ENCODE results near the gene PSEN2. TPM values are rescaled to one million over a fixed set of nuclear protein-coding genes. Genes with fewer than 3 reads are reported as not detected.

The PSEN2 gene
- total RNA-seq, 2 experiments from 2014 or later, result 2.5 to 6.2 TPM

DNA sequence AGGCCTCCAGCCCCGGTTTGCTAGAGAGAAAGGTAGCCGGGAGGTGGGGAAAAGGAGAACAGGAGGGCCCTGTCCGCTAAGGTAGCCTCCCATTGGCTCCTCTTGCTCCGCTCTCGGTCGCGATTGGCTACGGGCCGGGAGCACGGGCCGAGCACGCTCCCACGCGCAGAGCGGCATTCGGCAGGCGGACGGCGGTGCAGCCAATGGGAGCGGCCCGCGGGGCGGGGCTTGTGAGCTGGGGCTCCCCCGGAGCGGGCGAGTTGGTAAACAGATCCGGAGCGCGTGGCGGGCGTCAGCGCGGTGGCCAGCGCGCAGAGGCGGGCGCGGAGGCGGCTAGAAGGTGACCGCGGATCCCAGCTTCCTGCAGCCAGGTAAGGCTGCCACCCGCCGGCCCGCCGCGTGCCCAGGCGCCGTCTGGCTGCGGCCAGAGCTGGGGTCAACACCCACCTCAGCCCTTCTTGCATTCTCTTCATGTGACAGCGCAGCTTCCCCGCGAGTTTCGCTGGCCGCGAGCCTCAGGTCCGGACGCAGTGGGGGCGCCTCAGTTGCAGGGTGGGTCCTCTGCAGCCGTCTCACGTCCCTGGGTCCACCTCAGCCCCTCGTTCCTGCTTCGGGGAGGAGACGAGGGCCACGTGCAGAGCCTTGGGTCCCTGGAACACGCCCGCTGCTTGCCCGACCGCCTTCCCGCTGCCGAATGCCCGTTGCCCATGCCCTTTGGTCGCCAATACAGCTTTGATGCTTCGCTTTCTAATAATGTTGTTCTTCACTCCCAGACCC is 69.8 kb downstream of the PSEN2 start, which contains the start of gene COQ8A:
COQ8A (plus strand) TSS at position 266 of the 777 bp plus-strand sequence. CDS start 21,092 bp downstream, outside the sequence.
- POLR2A ChIA-PET, result interaction anchor here (1.0 to 2.6 kb wide), 7 partner anchors 28 to 79 kb away, joined by 3 to 9 read pairs (median 3); no protein-coding TSS in a partner anchor
- ATAC-seq, result peak; percentile 96
- peak; percentile 98 for DNase-seq
- CTCF ChIA-PET, result interaction anchor here (0.8 to 1.2 kb wide), 4 partner anchors 28 to 314 kb away, joined by 3 read pairs; no protein-coding TSS in a partner anchor
- Mint-ChIP-seq H3K27ac (peak within 1 kb of the TSS; percentile 93), H3K4me3 (peak within 1 kb of the TSS; percentile 86), H3K9me3 (peaks cover 6% of the 10 kb centered on the region), H3K27me3 (no peaks in the 10 kb centered on the region), H3K4me1 (ENCODE audit: low read depth) (peaks cover 50% of the 10 kb centered on the region), H3K36me3 (ENCODE audit: low read depth) (no peaks in the 10 kb centered on the region)
- TF ChIP-seq, protein P1, sequence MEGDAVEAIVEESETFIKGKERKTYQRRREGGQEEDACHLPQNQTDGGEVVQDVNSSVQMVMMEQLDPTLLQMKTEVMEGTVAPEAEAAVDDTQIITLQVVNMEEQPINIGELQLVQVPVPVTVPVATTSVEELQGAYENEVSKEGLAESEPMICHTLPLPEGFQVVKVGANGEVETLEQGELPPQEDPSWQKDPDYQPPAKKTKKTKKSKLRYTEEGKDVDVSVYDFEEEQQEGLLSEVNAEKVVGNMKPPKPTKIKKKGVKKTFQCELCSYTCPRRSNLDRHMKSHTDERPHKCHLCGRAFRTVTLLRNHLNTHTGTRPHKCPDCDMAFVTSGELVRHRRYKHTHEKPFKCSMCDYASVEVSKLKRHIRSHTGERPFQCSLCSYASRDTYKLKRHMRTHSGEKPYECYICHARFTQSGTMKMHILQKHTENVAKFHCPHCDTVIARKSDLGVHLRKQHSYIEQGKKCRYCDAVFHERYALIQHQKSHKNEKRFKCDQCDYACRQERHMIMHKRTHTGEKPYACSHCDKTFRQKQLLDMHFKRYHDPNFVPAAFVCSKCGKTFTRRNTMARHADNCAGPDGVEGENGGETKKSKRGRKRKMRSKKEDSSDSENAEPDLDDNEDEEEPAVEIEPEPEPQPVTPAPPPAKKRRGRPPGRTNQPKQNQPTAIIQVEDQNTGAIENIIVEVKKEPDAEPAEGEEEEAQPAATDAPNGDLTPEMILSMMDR (IDR thresholded peaks at IDR 0.05), result no peak
- intact Hi-C loops (cut with micrococcal nuclease), result no loop called here

DNA sequence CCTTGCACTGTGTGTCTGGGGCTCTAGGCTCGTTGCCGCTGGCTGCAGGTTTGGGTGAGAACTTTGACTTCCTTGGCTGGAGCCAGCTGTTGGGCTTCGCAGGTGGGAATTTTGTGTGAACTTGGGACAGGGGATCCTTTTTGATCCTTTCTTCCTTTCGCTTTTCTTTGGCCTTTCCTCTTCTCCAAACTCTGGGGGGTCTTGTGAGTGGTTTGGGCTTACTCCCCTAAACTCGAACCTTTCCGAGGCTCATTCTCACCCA is 70.3 kb downstream of the PSEN2 start:
- ChIA-PET POLR2A (interaction anchor here (1.0 to 1.3 kb wide), 4 partner anchors 29 to 80 kb away, joined by 3 read pairs; no protein-coding TSS in a partner anchor), CTCF (interaction anchor here (0.8 to 1.2 kb wide), 2 partner anchors 43 to 314 kb away, joined by 3 read pairs; no protein-coding TSS in a partner anchor)

DNA sequence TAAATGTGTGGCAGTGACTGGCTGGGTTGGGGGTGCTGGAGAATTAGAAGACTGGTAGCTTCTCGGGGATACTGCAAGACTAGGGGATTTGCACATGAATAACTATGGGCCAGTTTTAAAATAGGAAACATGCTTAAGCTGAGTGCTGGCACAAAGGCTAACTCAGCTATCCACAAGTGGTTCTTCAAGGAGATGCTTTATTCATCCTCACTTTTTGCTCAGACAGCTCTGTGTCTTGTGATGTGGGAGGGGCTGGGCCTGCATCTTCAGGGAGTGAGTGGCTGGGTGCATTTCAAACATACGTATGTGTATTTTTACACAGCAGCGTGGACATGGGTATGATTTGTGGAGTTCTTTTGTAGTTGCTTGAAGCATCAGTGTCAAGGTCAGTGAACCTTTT is 72.0 kb downstream of the PSEN2 start:
- no peaks in the 10 kb centered on the region for H3K9me3 Mint-ChIP-seq
- ChIA-PET POLR2A (interaction anchor here (0.5 kb wide), 1 partner anchor 227 kb away, joined by 3 read pairs; no protein-coding TSS in a partner anchor), CTCF (interaction anchor here (1.9 kb wide), 1 partner anchor 255 kb away, joined by 4 read pairs; no protein-coding TSS in a partner anchor)
- no peak overlapping the region for H3K4me3 Mint-ChIP-seq
- DNase-seq (no peak), ATAC-seq (no peak)
- H3K4me1 Mint-ChIP-seq (ENCODE audit: low read depth), result peaks cover 68% of the 10 kb centered on the region
- H3K27ac Mint-ChIP-seq, result no peak overlapping the region
- intact Hi-C loops (cut with micrococcal nuclease), result no loop called here
- no peaks in the 10 kb centered on the region for H3K36me3 Mint-ChIP-seq (ENCODE audit: low read depth)
- H3K27me3 Mint-ChIP-seq, result no peaks in the 10 kb centered on the region
- TF ChIP-seq, protein P1 (IDR thresholded peaks at IDR 0.05), result no peak

More for the DNA sequence above, 70.3 kb downstream of the PSEN2 start:
- TF ChIP-seq, protein P1 (IDR thresholded peaks at IDR 0.05), result no peak
- no peaks in the 10 kb centered on the region for H3K27me3 Mint-ChIP-seq
- H3K4me1 Mint-ChIP-seq (ENCODE audit: low read depth), result peaks cover 55% of the 10 kb centered on the region
- H3K27ac Mint-ChIP-seq, result peak overlapping the region; percentile 93
- peak overlapping the region; percentile 86 for H3K4me3 Mint-ChIP-seq
- DNase-seq (no peak), ATAC-seq (no peak)
- peaks cover 2% of the 10 kb centered on the region for H3K9me3 Mint-ChIP-seq
- intact Hi-C loops (cut with micrococcal nuclease), result no loop called here
- no peaks in the 10 kb centered on the region for H3K36me3 Mint-ChIP-seq (ENCODE audit: low read depth)

DNA sequence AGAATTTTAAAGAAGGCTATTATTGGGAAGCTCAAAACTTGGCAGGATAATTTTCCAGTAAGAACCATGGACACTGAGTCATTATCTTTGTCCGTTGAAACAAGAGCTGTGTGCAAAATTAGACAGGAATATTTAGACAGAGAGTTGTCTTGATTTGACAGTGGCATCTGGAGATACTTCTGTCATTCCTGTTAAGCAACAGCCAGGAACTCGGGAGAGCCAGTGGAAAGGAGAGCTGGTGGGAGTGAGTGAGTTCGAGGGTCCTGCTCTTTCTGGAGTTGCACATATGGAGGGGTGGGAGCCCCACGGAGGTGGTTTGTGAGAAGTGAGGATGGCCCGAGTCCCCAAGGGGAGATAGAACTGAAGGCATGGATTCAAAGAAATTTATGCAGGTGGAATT is 72.7 kb downstream of the PSEN2 start:
- H3K27ac Mint-ChIP-seq, result no peak overlapping the region
- POLR2A ChIA-PET, result interaction anchor here (0.5 kb wide), 1 partner anchor 227 kb away, joined by 3 read pairs; no protein-coding TSS in a partner anchor
- DNase-seq (no peak), ATAC-seq (no peak)
- H3K4me3 Mint-ChIP-seq, result no peak overlapping the region
- H3K4me1 Mint-ChIP-seq (ENCODE audit: low read depth), result peaks cover 61% of the 10 kb centered on the region
- TF ChIP-seq, protein P1 (IDR thresholded peaks at IDR 0.05), result no peak
- peaks cover under 1% of the 10 kb centered on the region for H3K9me3 Mint-ChIP-seq
- no peaks in the 10 kb centered on the region for H3K36me3 Mint-ChIP-seq (ENCODE audit: low read depth)
- no peaks in the 10 kb centered on the region for H3K27me3 Mint-ChIP-seq
- CTCF ChIA-PET, result interaction anchor here (1.9 kb wide), 1 partner anchor 256 kb away, joined by 4 read pairs; no protein-coding TSS in a partner anchor
- intact Hi-C loops (cut with micrococcal nuclease), result no loop called here

DNA sequence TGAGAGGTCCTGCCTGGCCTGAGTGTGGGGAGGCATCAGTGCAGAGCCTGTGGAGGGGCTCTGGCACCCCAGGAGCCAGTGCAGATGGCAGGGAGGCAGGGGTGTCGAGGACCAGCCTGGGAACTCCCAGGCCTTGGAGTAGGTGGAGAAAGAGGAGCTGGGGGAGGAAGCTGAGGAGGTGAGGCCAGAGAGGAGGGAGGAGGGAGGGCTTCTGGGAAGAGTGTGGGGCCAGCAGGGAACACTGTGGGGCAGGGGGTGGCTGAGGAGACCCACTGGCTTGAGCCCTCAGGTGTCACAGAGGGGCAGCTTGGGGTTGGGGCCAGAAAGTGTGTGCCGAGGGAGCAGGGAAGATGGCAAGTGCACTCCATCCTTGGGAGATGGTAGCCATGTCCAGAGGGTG is 73.5 kb downstream of the PSEN2 start:
- ATAC-seq, result no peak
- peaks cover 1% of the 10 kb centered on the region for H3K9me3 Mint-ChIP-seq
- H3K36me3 Mint-ChIP-seq (ENCODE audit: low read depth), result no peaks in the 10 kb centered on the region
- H3K4me1 Mint-ChIP-seq (ENCODE audit: low read depth), result peaks cover 58% of the 10 kb centered on the region
- intact Hi-C loops (cut with micrococcal nuclease), result no loop called here
- CTCF ChIA-PET, result interaction anchor here (1.9 kb wide), 1 partner anchor 256 kb away, joined by 4 read pairs; no protein-coding TSS in a partner anchor
- no peak for DNase-seq
- TF ChIP-seq, protein P1 (IDR thresholded peaks at IDR 0.05), result no peak
- POLR2A ChIA-PET, result no interaction called here
- no peak overlapping the region for H3K4me3 Mint-ChIP-seq
- H3K27me3 Mint-ChIP-seq, result no peaks in the 10 kb centered on the region
- no peak overlapping the region for H3K27ac Mint-ChIP-seq

Measured in activated CD8-positive, alpha-beta T cell treated with anti-CD3 and anti-CD28 coated beads for 36 hours (primary cell).